PC-9 (cell line): ENCODE results near the gene ZFR. TPM values are rescaled to one million over a fixed set of nuclear protein-coding genes. Genes with fewer than 3 reads are reported as not detected.
"Not testable (repeated sequence)": the region's sequence is repeated elsewhere in the genome, so short reads cannot be mapped to it uniquely, and the experiment has no call there.

ENCODE experiments used
- BruUV-seq: library from RNA; stranded (reverse); fragments of 400-500 nt; replicated peaks from 2 replicates; lab custom pipeline; 2021; lab: Mats Ljungman, UMichigan
- CTCF ChIA-PET: fragments of 300-600 bp; sonication (Branson Sonifier 250); formaldehyde crosslinking; loops from one replicate; lab custom pipeline; 2022; ENCODE audit warnings: antibody characterized with exemption; lab: Charles Lee
- POLR2A ChIA-PET: fragments of 300-600 bp; sonication (Branson Sonifier 250); formaldehyde crosslinking; loops from one replicate; lab custom pipeline; 2022; ENCODE audit warnings: antibody characterized with exemption; ENCODE audit not compliant: unreplicated experiment; lab: Charles Lee
- DNase-seq, 2 experiments: peaks; one replicate each; pipeline versions ENCODE4 v3.0.0 to v3.0.0-alpha.2; 2015 to 2022; ENCODE audit warnings: mixed read lengths in 1 of 2
- H2AFZ ChIP-seq: fragments of 200-600 bp; sonication (generic); 2 replicates; pipeline ENCODE4 v1.8.1; 2017; ENCODE audit warnings: antibody characterized with exemption
- H3F3A ChIP-seq: fragments of 200-600 bp; sonication (generic); 2 replicates; pipeline ENCODE4 v1.8.1; 2017; ENCODE audit warnings: antibody characterized with exemption, mild to moderate bottlenecking, low read depth; ENCODE audit not compliant: insufficient read depth
- H3K27ac ChIP-seq: fragments of 200-600 bp; sonication (generic); 2 replicates; pipeline ENCODE4 v1.6.1; 2016; ENCODE audit warnings: mixed run types
- H3K27me3 ChIP-seq: fragments of 200-600 bp; sonication (generic); 2 replicates; pipeline ENCODE4 v1.6.1; 2016; ENCODE audit warnings: low read depth, mixed run types; ENCODE audit not compliant: insufficient read depth
- H3K36me3 ChIP-seq: fragments of 200-600 bp; sonication (generic); 2 replicates; pipeline ENCODE4 v1.6.1; 2016; ENCODE audit warnings: low read depth, mixed run types
- H3K4me1 ChIP-seq: fragments of 200-600 bp; sonication (generic); replicated peaks from 2 replicates; pipeline ENCODE4 v1.6.1; 2016; ENCODE audit warnings: mixed run types; ENCODE audit not compliant: insufficient read depth
- H3K4me2 ChIP-seq: fragments of 200-600 bp; sonication (generic); 2 replicates; pipeline ENCODE4 v1.6.1; 2017; ENCODE audit warnings: mixed run types
- H3K4me3 ChIP-seq: fragments of 200-600 bp; sonication (generic); 2 replicates; pipeline ENCODE4 v1.6.1; 2016; ENCODE audit warnings: mixed run types
- H3K79me2 ChIP-seq: fragments of 200-600 bp; sonication (generic); 2 replicates; pipeline ENCODE4 v1.6.1; 2017; ENCODE audit warnings: low read depth, mixed run types
- H3K9me2 ChIP-seq: fragments of 200-600 bp; sonication (generic); 2 replicates; pipeline ENCODE4 v1.8.1; 2017; ENCODE audit warnings: mild to moderate bottlenecking; ENCODE audit not compliant: insufficient read depth
- H3K9me3 ChIP-seq: fragments of 200-600 bp; sonication (generic); 2 replicates; pipeline ENCODE4 v1.8.1; 2016; ENCODE audit warnings: low read depth; ENCODE audit not compliant: insufficient read depth
- H4K20me1 ChIP-seq: fragments of 200-600 bp; sonication (generic); 2 replicates; pipeline ENCODE4 v1.8.1; 2017; ENCODE audit not compliant: insufficient read depth
- EZH2 ChIP-seq: fragments of 200-600 bp; sonication (generic); IDR thresholded peaks from 2 replicates; pipeline ENCODE4 v1.8.0; 2017; ENCODE audit warnings: antibody characterized with exemption, low read depth
- intact Hi-C: fragments of 100-400 bp; cut with micrococcal nuclease; formaldehyde crosslinking; loops from one replicate; pipeline ENCODE4 v1.10.0; 2022; ENCODE audit not compliant: unreplicated experiment
- total RNA-seq: library from RNA; stranded (reverse); gene quantifications from 2 replicates; pipeline ENCODE4 v1.2.3, GENCODE V29; 2021
- TF ChIP-seq, protein P1 (sequence below): fragments of 200-600 bp; sonication (generic); conservative IDR thresholded peaks from 2 replicates; pipeline ENCODE4 v1.6.1; 2017; ENCODE audit warnings: mixed run types, antibody characterized with exemption, mild to moderate bottlenecking, moderate library complexity

ZFR gene
- total RNA-seq, 1 experiment from 2014 or later: 69.2 TPM

DNA sequence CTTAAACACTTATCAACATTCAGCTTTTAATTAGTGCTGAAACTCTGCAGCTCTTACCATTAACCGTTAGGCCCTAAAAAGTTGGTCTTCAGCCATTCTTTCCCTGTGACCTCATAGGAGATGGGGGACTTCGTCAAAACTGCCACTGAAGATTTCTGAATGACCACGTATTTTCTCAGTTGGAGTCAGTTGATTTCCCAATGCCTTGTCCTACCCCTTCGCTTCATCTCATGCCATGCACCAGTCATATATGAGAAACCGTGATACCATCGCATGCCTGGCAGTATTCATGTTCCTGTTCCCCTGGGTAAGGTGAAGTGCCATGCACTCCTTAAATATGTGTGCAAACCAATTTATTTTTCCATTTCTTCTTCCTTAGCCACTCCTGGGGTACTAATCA lies 10.8 kb upstream of the ZFR start:
- ChIA-PET POLR2A (interaction anchor here (0.5 kb wide), 1 partner anchor 786 kb away, joined by 6 read pairs; no protein-coding TSS in a partner anchor), CTCF (no interaction called here)
- TF ChIP-seq, protein P1, sequence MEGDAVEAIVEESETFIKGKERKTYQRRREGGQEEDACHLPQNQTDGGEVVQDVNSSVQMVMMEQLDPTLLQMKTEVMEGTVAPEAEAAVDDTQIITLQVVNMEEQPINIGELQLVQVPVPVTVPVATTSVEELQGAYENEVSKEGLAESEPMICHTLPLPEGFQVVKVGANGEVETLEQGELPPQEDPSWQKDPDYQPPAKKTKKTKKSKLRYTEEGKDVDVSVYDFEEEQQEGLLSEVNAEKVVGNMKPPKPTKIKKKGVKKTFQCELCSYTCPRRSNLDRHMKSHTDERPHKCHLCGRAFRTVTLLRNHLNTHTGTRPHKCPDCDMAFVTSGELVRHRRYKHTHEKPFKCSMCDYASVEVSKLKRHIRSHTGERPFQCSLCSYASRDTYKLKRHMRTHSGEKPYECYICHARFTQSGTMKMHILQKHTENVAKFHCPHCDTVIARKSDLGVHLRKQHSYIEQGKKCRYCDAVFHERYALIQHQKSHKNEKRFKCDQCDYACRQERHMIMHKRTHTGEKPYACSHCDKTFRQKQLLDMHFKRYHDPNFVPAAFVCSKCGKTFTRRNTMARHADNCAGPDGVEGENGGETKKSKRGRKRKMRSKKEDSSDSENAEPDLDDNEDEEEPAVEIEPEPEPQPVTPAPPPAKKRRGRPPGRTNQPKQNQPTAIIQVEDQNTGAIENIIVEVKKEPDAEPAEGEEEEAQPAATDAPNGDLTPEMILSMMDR: no peak
- no peak for TF ChIP-seq EZH2
- Histone ChIP-seq H3K9me3 (no peaks in the 10 kb centered on the region), H2AFZ (no peak overlapping the region), H3K4me2 (no peak overlapping the region), H3K4me3 (no peak overlapping the region), H3K79me2 (no peaks in the 10 kb centered on the region), H3K4me1 (no peaks in the 10 kb centered on the region), H3F3A (no peaks in the 10 kb centered on the region), H4K20me1 (no peaks in the 10 kb centered on the region), H3K27ac (no peak overlapping the region), H3K36me3 (no peaks in the 10 kb centered on the region), H3K9me2 (no peaks in the 10 kb centered on the region), H3K27me3 (peaks cover 42% of the 10 kb centered on the region)
- intact Hi-C loops: no loop called here
- no peak for DNase-seq
- no TSS peak for BruUV-seq

DNA sequence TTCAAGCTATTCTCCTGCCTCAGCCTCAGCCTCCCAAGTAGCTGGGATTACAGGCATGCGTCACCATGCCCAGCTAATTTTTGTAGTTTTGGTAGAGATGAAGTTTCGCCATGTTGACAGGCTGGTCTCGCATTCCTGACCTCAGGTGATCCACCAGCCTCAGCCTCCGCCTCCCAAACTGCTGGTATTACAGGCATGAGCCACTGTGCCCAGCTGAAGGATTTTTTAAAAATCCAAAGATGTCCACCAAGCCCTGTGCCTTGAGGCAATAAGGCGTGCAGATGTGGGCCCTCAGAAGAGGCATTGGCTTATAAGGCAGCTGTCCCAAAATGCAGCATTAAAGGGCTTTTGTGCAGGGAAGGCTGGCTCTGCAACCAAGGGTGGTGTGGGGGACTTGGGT lies 10.3 kb upstream of the ZFR start:
- peaks cover 42% of the 10 kb centered on the region for H3K27me3 ChIP-seq
- no peak overlapping the region for H3K4me2 ChIP-seq
- ChIA-PET CTCF (interaction anchor here (0.7 kb wide), 1 partner anchor 135 kb away, joined by 3 read pairs; no protein-coding TSS in a partner anchor), POLR2A (interaction anchor here (0.5 to 0.6 kb wide), 2 partner anchors 14 to 786 kb away, joined by 6 to 7 read pairs; no protein-coding TSS in a partner anchor)
- no peaks in the 10 kb centered on the region for H4K20me1 ChIP-seq
- no peaks in the 10 kb centered on the region for H3K9me3 ChIP-seq
- DNase-seq: no peak
- H3K4me1 ChIP-seq: no peaks in the 10 kb centered on the region
- H3K4me3 ChIP-seq: no peak overlapping the region
- intact Hi-C loops: no loop called here
- H3K9me2 ChIP-seq: no peaks in the 10 kb centered on the region
- no peaks in the 10 kb centered on the region for H3K79me2 ChIP-seq
- no peak overlapping the region for H3K27ac ChIP-seq
- no peak overlapping the region for H2AFZ ChIP-seq
- no peaks in the 10 kb centered on the region for H3F3A ChIP-seq
- H3K36me3 ChIP-seq: no peaks in the 10 kb centered on the region
- BruUV-seq: no TSS peak
- TF ChIP-seq, protein P1: no peak
- no peak for TF ChIP-seq EZH2

DNA sequence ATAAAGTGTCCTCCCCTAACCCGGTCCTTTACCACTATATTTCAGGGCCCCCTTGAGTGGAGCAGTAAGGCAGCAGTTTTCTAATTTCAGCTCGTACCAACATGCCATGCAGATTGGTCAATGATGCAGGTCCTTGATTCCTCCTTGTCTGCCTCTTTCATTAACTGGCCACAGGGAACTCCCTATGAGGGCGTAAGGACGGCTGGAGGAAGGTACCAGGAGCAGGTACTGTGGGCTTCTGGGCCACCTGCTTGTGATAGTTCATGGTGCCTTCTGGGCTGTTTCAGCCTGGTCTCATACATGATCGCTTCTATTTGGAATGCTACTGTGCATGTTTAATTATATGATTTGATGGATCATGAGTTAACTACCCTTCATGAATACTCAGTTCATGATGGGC lies 9.4 kb upstream of the ZFR start:
- Histone ChIP-seq H3K9me3 (no peaks in the 10 kb centered on the region), H3K9me2 (no peaks in the 10 kb centered on the region), H3K27ac (no peak overlapping the region), H3K36me3 (no peaks in the 10 kb centered on the region), H3K4me3 (no peak overlapping the region), H3F3A (no peaks in the 10 kb centered on the region), H3K4me2 (no peak overlapping the region), H4K20me1 (no peaks in the 10 kb centered on the region), H2AFZ (no peak overlapping the region), H3K79me2 (no peaks in the 10 kb centered on the region), H3K4me1 (no peaks in the 10 kb centered on the region), H3K27me3 (peaks cover 42% of the 10 kb centered on the region)
- no TSS peak for BruUV-seq
- ChIA-PET CTCF (no interaction called here), POLR2A (no interaction called here)
- TF ChIP-seq, protein P1: no peak
- TF ChIP-seq EZH2: no peak
- intact Hi-C loops: no loop called here
- no peak for DNase-seq

DNA sequence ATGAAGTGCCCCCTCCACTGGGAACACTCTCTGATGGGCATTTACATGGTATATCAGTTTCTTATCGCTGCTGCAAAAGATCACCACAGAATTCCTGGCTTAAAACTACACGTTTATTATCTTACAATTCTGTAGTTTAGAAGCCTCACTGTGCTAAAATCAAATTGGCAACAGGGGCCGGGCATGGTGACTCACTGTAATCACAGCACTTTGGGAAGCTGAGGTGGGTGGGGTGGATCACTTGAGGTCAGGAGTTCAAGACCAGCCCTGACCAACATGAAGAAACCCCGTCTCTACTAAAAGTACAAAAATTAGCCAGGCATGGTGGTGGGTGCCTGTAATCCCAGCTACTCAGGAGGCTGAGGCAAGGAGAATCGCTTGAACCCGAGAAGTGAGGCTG lies 7.8 kb upstream of the ZFR start:
- H3K4me3 ChIP-seq, H3K9me2 ChIP-seq, H3K79me2 ChIP-seq, CTCF ChIA-PET, H3K36me3 ChIP-seq, H3K9me3 ChIP-seq, H4K20me1 ChIP-seq, BruUV-seq, H3K4me2 ChIP-seq, H3K4me1 ChIP-seq, DNase-seq, H3K27ac ChIP-seq, H3F3A ChIP-seq, H2AFZ ChIP-seq, POLR2A ChIA-PET, intact Hi-C loops: not testable (repeated sequence)
- H3K27me3 ChIP-seq: peaks cover 36% of the 10 kb centered on the region
